Measurements from ENCODE around the gene ARMC8.

The ARMC8 gene

DNA sequence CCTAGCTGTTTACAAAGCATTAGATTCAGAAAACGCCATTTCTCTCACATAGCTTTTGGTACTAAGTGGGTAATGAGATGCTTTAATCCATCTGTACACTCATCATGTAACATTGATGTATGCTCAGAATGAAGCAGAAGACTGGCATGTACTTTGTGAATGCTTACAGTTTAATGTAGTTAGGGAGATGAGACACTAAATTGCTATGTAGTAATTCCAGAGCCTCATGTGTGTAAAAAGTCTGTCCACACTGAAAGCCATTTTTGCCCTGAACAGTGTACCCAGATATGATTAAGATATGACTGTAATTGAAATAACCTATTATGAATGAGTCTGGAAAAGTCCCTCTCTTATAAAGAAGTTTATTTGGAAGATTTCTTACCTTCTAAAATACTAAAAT, 66.5 kb downstream of the ARMC8 start:
- DNase-seq: no peak

DNA sequence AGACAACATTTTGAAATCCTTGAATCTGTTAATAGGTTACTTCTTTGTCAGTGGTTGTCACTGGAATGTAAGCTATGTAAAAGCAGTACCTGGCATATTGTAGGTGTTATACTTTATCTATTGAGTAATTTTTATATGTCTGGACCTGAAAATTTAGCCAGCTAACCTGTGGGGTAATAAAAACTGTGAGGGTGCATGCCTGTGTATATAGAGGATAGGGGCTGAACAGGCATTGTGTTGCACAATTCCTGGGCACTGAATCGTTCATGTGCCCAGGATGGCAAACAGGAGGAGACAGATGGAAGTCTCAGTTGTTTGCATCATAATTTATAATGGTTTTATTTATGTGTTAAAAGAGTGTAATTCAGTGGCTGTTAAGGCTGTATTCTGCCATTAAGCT, 67.1 kb downstream of the ARMC8 start:
- no peak for DNase-seq

DNA sequence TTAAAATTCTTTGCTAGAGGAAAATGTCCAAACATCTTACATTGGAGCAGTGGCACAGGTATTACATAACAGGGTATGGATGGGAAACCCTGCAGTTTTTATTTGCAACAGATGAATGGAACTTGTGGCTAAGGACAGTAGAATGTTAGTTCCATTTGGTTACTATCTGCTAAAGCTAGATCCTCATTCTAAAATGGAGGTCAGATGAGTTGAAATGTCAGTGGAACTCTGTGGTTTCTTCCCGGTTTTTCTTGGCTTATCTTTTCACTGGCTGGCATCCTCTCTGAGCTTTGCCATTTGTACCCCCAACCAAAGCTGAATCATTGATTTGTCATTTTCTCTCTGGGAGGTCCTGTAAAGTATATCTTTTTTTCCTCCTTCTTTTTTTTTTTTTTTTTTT, 68.9 kb downstream of the ARMC8 start:
- no peak for DNase-seq

DNA sequence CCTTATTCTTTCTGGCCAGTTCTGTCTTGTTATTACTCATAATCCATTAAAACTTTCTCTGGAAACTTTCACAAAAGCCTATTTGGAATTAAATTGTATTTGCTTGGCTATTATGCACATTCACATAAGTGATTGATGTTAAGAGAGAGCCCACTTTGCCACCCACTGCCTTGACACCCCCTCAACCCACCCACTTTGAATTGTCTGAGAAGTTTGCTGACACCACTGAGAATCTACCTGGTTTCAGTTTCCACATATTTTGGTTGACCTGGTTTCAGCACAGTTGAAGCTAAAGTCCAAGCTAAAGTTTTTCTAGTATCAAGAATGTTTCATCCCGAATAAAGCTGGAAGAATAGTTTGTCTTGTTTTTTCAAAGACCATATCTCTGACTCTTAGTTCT, 70.9 kb downstream of the ARMC8 start:
- DNase-seq: no peak

GRCh38 chr3:138259126-138259525, 72.0 kb downstream of the ARMC8 start:
- DNase-seq: no peak

GRCh38 chr3:138260611-138261010, 73.5 kb downstream of the ARMC8 start:
- DNase-seq: no peak

DNA sequence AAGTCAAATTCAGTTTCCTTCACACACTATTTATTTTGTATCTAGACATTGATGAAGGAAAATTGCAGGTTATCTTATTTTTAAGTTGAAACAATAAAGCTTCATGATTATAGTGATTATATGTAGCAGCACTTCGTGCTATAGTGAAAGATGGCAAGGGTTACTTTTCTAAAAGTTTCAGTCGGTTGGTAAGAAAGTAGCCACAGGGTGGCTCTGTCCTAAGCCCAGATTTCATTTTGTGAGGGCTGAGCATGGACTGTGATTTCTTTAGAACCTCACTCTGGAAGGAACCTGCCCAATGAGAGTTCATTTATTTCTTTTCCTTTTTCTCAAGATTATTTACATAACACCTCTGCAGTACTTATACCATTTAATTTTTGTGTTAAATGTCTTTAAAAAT, 76.0 kb downstream of the ARMC8 start:
- DNase-seq: no peak

- no peak for DNase-seq
Observed at GRCh38 chr3:138265745-138266144, 78.6 kb downstream of the ARMC8 start.

- no peak for DNase-seq
Observed at GRCh38 chr3:138267083-138267482, 80.0 kb downstream of the ARMC8 start.

- no peak for DNase-seq
Observed at GRCh38 chr3:138270245-138270644, 83.1 kb downstream of the ARMC8 start.

DNA sequence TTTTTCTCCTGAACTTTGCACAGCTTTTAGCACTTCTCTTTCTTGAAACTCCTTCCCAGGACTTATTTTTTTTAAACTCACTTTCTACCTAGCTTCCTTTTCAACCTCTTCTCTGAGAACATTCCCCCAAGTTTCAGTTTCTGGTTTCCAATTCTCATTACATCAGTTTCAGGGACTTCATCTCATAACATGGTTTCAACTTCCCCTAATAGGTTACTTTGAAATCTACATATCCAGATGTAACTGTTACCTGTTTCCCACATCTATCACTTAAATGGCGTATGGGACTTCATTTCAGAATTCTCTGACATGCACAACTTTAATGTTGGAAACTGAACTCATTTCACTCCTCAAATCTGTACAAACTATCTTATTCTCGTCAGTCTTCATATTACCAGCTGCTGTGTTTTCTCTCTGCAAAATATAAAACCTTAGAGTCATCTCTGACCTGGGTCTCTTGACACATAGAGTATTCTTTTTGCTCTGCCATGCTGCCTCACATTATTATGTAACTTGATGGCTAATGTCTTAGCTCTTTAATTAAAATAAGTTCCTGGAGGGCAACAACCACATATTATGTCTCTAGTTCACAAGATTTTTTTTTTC, 84.2 kb downstream of the ARMC8 start:
- DNase-seq: no peak

- DNase-seq: no peak
Observed at GRCh38 chr3:138281561-138281960, 94.5 kb downstream of the ARMC8 start.

DNA sequence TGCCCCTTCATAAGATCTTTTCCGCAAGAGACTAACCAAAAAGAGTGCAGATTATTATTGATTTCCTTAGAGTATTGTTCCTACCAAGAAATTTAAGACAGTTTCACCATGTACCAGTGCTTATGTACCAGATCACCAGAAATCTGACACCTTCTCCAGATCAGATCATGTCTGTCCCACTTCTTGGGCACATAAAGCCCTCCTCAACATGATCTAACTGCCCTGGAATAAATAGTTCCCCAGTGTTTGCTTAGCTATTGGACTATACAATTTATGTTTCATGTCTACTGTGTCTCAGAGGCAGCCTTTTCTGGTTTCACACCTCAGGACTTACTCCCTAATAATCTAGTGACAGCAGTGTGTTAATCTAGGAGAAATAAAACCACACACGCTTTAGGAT, 95.7 kb downstream of the ARMC8 start:
- no peak for DNase-seq

DNA sequence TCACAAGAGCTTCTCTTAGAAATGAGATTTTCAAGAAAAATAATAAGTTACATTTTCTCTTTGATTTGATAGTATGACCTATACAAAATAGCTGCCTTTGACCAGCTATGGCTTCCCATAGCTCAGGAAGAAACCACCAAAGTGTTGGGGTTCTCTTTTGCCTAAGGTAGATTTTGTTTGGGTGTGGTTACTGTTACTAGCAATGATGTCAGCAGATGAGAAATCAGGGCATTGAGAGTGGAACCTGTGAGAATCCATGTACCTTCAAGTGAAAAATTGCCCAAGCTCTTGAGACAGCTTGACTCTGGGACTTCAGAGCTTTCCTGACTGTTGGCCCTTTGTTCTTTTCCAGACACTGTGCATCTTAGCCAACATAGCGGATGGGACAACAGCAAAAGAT, 97.0 kb downstream of the ARMC8 start:
- DNase-seq: no peak

- no peak for DNase-seq
Observed at GRCh38 chr3:138284957-138285477, 97.9 kb downstream of the ARMC8 start.

DNA sequence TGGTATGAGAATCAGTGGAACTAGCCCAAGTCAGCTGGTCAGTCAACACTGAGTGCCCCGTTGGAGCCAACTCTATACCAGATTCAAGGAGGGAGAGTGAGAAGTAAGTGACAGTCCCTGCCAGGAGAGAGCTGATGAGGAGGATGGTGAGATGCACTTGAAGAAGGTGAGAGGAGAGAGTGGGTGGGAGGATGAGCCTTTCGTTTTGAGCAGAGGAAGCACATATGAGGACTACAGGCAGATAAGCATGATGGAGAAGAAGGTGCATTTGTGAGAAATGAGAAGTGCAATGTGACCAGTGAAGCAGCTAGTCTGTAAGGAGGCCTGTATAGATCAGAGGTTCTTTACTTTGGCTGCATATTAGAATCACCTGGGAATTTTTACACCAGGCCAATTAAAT, 102.2 kb downstream of the ARMC8 start:
- no peak for DNase-seq

DNA sequence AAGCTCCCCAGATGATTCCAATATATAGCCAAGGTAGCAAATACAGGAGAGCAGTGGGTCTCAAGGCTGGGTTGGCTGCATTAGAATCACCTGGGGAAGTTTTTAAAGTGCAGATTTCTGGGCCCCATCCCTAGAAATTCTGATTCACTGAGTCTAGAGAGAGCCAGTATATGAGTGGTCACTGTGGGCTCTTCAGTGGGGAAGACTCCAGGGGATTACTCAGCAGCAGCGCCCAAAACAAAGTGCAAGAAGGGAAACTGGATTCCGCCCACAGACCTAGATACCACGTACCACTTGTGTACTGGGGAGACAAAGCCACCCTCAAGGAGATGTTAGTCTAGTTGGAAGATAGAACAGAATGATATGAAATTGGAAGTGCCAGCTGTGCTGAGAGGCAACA, 102.6 kb downstream of the ARMC8 start:
- DNase-seq: no peak

GRCh38 chr3:138296639-138297038, 109.5 kb downstream of the ARMC8 start:
- no peak for DNase-seq

DNA sequence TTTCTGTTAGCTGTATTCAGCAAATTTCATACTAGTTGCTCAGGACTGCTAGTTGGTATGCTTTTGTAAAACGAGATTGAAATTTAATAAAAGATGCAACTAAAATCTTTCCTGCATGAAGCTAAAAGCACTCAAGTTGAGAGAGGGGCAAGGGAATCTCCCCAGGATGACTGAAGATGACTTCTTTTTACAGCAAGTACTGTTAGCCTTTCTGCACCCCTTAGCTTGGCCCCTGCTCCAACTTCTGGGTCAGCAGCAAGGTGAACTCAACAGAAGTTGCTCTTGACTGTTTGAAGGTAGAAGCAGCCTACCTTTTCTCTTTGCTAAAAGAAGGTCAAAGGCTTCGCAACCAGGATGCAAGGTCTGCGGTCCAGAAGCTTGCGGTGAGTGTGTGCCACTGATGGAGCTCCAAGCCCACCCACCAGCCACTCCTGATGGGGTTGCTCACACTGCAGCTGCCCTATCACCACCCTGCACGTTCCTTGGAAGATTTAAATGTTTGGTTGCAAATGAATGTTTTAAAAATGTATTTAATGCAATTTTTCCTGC, 110.0 kb downstream of the ARMC8 start:
- no peak for DNase-seq

DNA sequence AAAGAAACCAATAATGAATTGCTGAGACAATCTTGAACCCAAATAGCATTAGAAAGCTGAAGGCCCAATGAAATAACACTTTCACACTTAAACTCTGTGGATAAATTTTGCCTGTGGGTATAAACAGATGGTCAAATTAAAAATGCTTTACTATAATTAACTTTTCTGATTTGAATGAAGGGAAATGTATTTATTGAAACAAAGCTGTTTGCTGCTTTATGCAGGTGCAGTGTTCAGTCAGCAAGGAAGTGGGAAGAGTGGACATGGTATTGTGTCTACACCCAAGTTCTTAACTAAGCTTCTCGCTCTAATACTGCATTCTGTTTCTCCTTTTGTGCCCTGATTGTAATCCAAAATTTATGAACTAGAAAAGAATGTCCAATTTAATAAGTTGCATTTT, 110.8 kb downstream of the ARMC8 start:
- DNase-seq: no peak

GRCh38 chr3:138300647-138301046, 113.5 kb downstream of the ARMC8 start:
- no peak for DNase-seq

DNA sequence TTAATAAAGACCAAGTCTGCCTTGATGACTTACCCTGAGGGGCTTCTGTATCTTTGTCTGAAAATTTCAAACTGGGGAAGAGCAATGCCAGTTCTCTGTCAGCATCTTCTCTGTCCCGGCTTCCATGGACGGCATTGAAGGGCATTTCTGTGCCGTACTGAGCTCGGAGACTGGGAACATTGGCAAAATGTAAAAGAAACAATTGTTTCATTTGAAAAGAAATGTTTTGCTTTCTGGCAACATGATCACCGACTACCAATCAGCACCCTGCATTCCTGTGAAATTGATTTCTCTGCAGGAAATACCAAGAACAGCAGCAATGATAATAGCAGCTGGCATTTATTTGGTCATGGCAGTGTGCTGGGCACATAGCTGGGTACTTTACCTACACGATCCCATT, 116.4 kb downstream of the ARMC8 start:
- no peak for DNase-seq

DNA sequence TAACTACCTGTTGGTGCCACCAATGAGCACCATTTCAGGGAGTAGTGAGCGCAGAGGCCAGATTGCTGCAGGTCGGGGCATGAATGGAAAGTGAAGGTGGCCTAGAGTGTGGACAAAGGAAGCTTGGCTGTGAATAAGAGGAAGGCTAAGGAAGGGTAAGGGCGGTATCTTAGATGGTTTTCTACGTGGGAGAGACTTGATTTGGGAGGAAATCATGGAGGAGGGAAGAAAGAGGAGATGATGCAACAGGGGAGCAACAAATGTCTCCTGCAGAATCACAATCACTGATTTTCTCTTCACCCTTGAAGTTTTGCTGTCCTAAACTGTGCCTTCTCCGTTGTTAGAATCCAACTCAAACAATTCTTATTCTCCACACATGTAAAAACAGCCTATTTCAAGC, 120.8 kb downstream of the ARMC8 start:
- DNase-seq: no peak

- no peak for DNase-seq
Observed at GRCh38 chr3:138308783-138309182, 121.7 kb downstream of the ARMC8 start.

GRCh38 chr3:138310494-138310893, 123.4 kb downstream of the ARMC8 start:
- DNase-seq: no peak

Measured in activated naive CD4-positive, alpha-beta T cell treated with anti-CD3 and anti-CD28 coated beads, Interleukin-2, amount 50 U/mL, for 16 hours (primary cell).